Activated CD4-positive, alpha-beta memory T cell treated with anti-CD3 and anti-CD28 coated beads, Interleukin-2, amount 10 ng/mL, durations not matched to agents 7 days and 5 days (primary cell): ENCODE results near the gene ZDHHC12. TPM values are rescaled to one million over a fixed set of nuclear protein-coding genes. Genes with fewer than 3 reads are reported as not detected.
A peak's percentile ranks its signal among the peaks of the same experiment; 100 is the strongest.
"Not testable (repeated sequence)": the region's sequence is repeated elsewhere in the genome, so short reads cannot be mapped to it uniquely, and the experiment has no call there.

Experiments
- CTCF ChIA-PET: fragments of 350-600 bp; sonication (Branson Sonifier 250); formaldehyde crosslinking; loops from one replicate; lab custom pipeline; 2021; ENCODE audit warnings: antibody characterized with exemption, inconsistent platforms; lab: Charles Lee
- POLR2A ChIA-PET: fragments of 350-600 bp; sonication (Branson Sonifier 250); formaldehyde crosslinking; loops from one replicate; lab custom pipeline; 2021; ENCODE audit warnings: antibody characterized with exemption; lab: Charles Lee
- DNase-seq: peaks from one replicate; pipeline ENCODE4 v3.0.0-alpha.2; 2020
- H3K27ac Mint-ChIP-seq: one replicate; pipeline ENCODE4 v1.8.0; 2021; ENCODE audit warnings: mild to moderate bottlenecking, mixed read lengths
- H3K27me3 Mint-ChIP-seq: one replicate; pipeline ENCODE4 v1.8.0; 2021; ENCODE audit warnings: mixed read lengths
- H3K36me3 Mint-ChIP-seq: one replicate; pipeline ENCODE4 v1.8.0; 2021; ENCODE audit warnings: low read depth, mixed read lengths
- H3K4me1 Mint-ChIP-seq: one replicate; pipeline ENCODE4 v1.8.0; 2021; ENCODE audit warnings: mixed read lengths
- H3K4me3 Mint-ChIP-seq: one replicate; pipeline ENCODE4 v1.8.0; 2021; ENCODE audit warnings: mild to moderate bottlenecking, mixed read lengths
- H3K9me3 Mint-ChIP-seq: one replicate; pipeline ENCODE4 v1.8.0; 2021; ENCODE audit warnings: mixed read lengths
- total RNA-seq, 2 experiments: library from RNA; stranded (reverse); gene quantifications; one replicate each; pipeline ENCODE4 v1.2.3, GENCODE V29; 2021

ZDHHC12 gene
- total RNA-seq, 2 experiments from 2014 or later = 79.3 to 81.5 TPM

DNA sequence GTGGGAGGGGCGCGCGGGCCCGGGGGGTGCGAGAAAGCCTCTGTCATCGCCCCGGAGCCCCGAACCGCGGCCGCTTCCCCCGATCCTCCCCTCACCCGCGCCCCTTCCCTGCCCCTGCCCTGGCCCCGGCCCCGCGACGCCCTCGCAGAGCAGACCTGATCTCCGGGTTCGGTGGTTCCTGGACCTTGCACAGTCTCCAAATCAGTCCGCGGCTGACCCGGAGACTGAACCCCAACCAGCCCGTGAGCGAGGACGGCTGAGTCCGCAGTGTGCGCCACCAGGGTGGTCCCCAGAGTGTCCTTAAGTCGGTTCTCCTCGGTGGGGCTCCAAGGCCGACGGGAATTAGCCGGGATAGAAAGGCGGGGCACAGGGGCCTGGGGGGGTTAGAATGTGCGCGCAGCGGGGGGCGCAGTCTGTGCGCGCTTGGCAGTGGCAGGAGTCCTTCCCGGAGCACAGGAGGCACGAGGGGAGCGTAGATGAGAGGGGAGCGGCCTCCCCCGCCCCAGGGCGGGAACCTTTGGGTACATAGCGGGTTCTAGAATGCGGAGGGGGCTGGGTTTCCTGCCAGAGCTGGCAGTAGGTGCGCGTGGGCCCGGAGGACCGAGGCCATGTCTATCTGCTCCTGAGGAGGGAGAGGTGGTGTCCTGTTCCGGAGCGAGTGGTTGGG is 20.8 kb downstream of the ZDHHC12 start:
- Mint-ChIP-seq H3K27me3 (no peaks in the 10 kb centered on the region), H3K4me3 (peak overlapping the region; percentile 82), H3K9me3 (no peaks in the 10 kb centered on the region), H3K36me3 (no peaks in the 10 kb centered on the region), H3K27ac (peak overlapping the region; percentile 3), H3K4me1 (peaks cover 13% of the 10 kb centered on the region)
- DNase-seq = no peak
- ChIA-PET CTCF (interaction anchor here (1.2 kb wide), 1 partner anchor 115 kb away, joined by 3 read pairs; the partner anchor contains the start of gene ENDOG), POLR2A (interaction anchor here (1.0 kb wide), 2 partner anchors 17 to 178 kb away, joined by 3 read pairs; partner anchors contain the start of gene KYAT1)

DNA sequence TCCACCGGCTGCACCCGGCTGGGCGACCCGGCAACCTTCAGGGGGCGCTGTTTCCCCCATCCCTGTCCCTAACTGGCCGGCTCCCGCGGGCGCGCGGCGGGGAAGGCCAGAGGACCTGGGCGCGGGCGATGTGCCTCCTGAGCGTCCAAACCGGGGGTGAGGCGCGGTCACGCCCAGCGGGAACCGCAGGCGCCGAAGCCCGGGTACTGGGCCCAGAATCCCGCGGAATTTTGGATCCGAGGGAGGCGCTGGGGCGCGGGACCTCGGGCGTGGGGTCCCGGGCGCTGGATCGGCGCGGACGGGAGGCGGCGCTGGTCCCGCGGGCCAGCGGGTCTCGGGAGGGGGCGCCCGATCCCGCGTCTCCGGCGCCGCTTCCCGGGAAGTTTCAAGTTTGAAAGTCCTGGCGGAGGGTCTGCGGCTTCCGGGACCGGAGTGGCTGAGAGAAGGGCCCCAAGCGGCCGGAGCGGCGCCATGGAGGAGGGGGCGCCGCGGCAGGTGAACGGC is 21.4 kb downstream of the ZDHHC12 start, which contains the start of gene PKN3:
Gene PKN3, plus strand, starts transcription at position 59 of the 504 bp plus-strand sequence. Its CDS starts 413 bp downstream, at position 472.
- Mint-ChIP-seq H3K27ac (peak within 1 kb of the TSS; percentile 3), H3K4me3 (peak within 1 kb of the TSS; percentile 82), H3K9me3 (no peaks in the 10 kb centered on the region), H3K4me1 (peaks cover 13% of the 10 kb centered on the region), H3K36me3 (no peaks in the 10 kb centered on the region), H3K27me3 (no peaks in the 10 kb centered on the region)
- DNase-seq = peak; percentile 88
- POLR2A ChIA-PET = interaction anchor here (0.8 to 1.4 kb wide), 5 partner anchors 12 to 51 kb away, joined by 3 to 5 read pairs (median 5); partner anchors contain the start of gene SET
- CTCF ChIA-PET = interaction anchor here (0.6 to 1.6 kb wide), 19 partner anchors 10 to 461 kb away, joined by 3 to 17 read pairs (median 4); partner anchors contain the start of genes DYNC2I2, ENDOG, SET and ZDHHC12

GRCh38 chr9:128701227-128701854 is 22.6 kb downstream of the ZDHHC12 start:
- DNase-seq = no peak
- H3K9me3 Mint-ChIP-seq = no peaks in the 10 kb centered on the region
- CTCF ChIA-PET = interaction anchor here (0.8 to 1.6 kb wide), 10 partner anchors 8 to 196 kb away, joined by 3 to 17 read pairs (median 3); partner anchors contain the start of genes DYNC2I2, ENDOG, SPOUT1 and ZDHHC12
- H3K4me1 Mint-ChIP-seq = peaks cover 14% of the 10 kb centered on the region
- H3K27ac Mint-ChIP-seq = no peak overlapping the region
- POLR2A ChIA-PET = interaction anchor here (0.8 to 1.5 kb wide), 6 partner anchors 9 to 52 kb away, joined by 3 to 7 read pairs (median 4); partner anchors contain the start of gene SET
- no peaks in the 10 kb centered on the region for H3K27me3 Mint-ChIP-seq
- peaks cover 10% of the 10 kb centered on the region for H3K36me3 Mint-ChIP-seq
- peak overlapping the region; percentile 51 for H3K4me3 Mint-ChIP-seq

DNA sequence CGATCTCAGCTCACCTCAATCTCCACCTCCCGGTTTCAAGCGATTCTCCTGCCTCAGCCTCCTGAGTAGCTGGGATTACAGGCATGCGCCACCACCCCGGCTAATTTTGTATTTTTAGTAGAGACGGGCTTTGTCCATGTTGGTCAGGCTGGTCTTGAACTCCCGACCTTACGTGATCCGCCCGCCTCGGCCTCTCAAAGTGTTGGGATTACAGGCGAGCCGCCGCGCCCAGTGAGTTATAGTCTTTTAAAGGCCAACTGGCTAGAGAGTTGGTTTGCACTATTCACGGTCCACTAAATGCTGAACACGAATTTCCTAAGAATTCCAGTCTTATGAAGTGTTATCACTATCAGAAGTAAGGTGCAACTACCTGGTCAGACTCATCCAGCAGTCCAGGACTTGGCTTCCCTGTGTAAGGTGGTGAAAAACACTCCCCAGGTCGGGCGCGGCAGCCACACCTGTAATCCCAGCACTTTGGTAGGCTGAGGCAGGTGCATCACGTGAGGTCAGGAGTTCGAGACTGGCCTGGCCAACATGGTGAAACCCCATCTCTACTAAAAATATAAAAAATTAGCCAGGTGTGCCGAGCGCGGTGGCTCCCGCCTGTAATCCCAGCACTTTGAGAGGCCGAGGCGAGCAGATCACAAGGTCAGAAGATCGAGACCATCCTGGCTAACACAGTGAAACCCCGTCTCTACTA is 24.7 kb downstream of the ZDHHC12 start:
- not testable (repeated sequence) for H3K4me3 Mint-ChIP-seq, H3K27me3 Mint-ChIP-seq, DNase-seq, H3K9me3 Mint-ChIP-seq, H3K27ac Mint-ChIP-seq
- Mint-ChIP-seq H3K4me1 (peaks cover 14% of the 10 kb centered on the region), H3K36me3 (peaks cover 29% of the 10 kb centered on the region)
- CTCF ChIA-PET = interaction anchor here (1.6 kb wide), 1 partner anchor 12 kb away, joined by 3 read pairs; no protein-coding TSS in a partner anchor
- POLR2A ChIA-PET = interaction anchor here (1.5 kb wide), 1 partner anchor 9 kb away, joined by 4 read pairs; no protein-coding TSS in a partner anchor

GRCh38 chr9:128696923-128697707 is 26.8 kb downstream of the ZDHHC12 start:
- no peaks in the 10 kb centered on the region for H3K9me3 Mint-ChIP-seq
- H3K4me3 Mint-ChIP-seq = no peak overlapping the region
- POLR2A ChIA-PET = interaction anchor here (0.8 to 2.5 kb wide), 7 partner anchors 8 to 42 kb away, joined by 3 to 11 read pairs (median 4); partner anchors contain the start of genes SET and ZDHHC12
- H3K4me1 Mint-ChIP-seq = peaks cover 20% of the 10 kb centered on the region
- H3K36me3 Mint-ChIP-seq = peaks cover 49% of the 10 kb centered on the region
- DNase-seq = no peak
- CTCF ChIA-PET = interaction anchor here (0.8 to 1.2 kb wide), 2 partner anchors 12 to 48 kb away, joined by 3 to 4 read pairs; no protein-coding TSS in a partner anchor
- H3K27ac Mint-ChIP-seq = peak overlapping the region; percentile 44
- no peaks in the 10 kb centered on the region for H3K27me3 Mint-ChIP-seq

DNA sequence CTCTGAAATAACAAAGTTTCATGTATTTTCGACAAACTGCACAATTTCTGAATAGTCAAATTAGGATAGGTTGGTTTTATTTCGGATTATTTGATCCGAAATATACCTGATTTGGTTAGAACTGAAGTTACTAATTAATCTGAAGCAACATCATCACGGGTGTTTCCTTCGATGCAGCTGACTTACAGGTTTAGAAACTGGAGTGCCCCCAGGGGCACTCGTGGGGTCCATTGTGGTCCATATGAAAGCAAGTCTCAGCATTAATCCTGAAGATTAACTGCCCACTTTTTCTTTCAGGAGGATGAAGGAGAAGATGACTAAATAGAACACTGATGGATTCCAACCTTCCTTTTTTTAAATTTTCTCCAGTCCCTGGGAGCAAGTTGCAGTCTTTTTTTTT is 29.6 kb downstream of the ZDHHC12 start:
- peaks cover 23% of the 10 kb centered on the region for H3K4me1 Mint-ChIP-seq
- H3K27me3 Mint-ChIP-seq = no peaks in the 10 kb centered on the region
- H3K4me3 Mint-ChIP-seq = no peak overlapping the region
- POLR2A ChIA-PET = interaction anchor here (1.4 to 2.0 kb wide), 2 partner anchors 9 to 11 kb away, joined by 3 to 5 read pairs; no protein-coding TSS in a partner anchor
- no peak overlapping the region for H3K27ac Mint-ChIP-seq
- CTCF ChIA-PET = interaction anchor here (0.6 to 3.2 kb wide), 2 partner anchors 8 to 33 kb away, joined by 3 to 17 read pairs; partner anchors contain the start of gene PKN3
- no peaks in the 10 kb centered on the region for H3K9me3 Mint-ChIP-seq
- peaks cover 64% of the 10 kb centered on the region for H3K36me3 Mint-ChIP-seq
- no peak for DNase-seq

GRCh38 chr9:128693738-128694137 is 30.2 kb downstream of the ZDHHC12 start:
- not testable (repeated sequence) for H3K27ac Mint-ChIP-seq, H3K9me3 Mint-ChIP-seq, H3K4me3 Mint-ChIP-seq, H3K27me3 Mint-ChIP-seq, DNase-seq
- peaks cover 64% of the 10 kb centered on the region for H3K36me3 Mint-ChIP-seq
- H3K4me1 Mint-ChIP-seq = peaks cover 23% of the 10 kb centered on the region
- CTCF ChIA-PET = interaction anchor here (0.6 to 3.2 kb wide), 3 partner anchors 8 to 36 kb away, joined by 3 to 17 read pairs (median 4); partner anchors contain the start of gene PKN3
- POLR2A ChIA-PET = interaction anchor here (1.4 to 2.0 kb wide), 2 partner anchors 9 to 12 kb away, joined by 3 to 5 read pairs; no protein-coding TSS in a partner anchor

GRCh38 chr9:128690684-128691034 is 33.3 kb downstream of the ZDHHC12 start:
- CTCF ChIA-PET = interaction anchor here (2.2 kb wide), 1 partner anchor 12 kb away, joined by 6 read pairs; the partner anchor contains the start of gene PKN3
- Mint-ChIP-seq H3K9me3 (no peaks in the 10 kb centered on the region), H3K27me3 (no peaks in the 10 kb centered on the region), H3K36me3 (peaks cover 48% of the 10 kb centered on the region), H3K27ac (peak overlapping the region; percentile 92), H3K4me1 (peaks cover 51% of the 10 kb centered on the region), H3K4me3 (peak overlapping the region; percentile 98)
- POLR2A ChIA-PET = interaction anchor here (0.6 to 4.6 kb wide), 16 partner anchors 9 to 257 kb away, joined by 3 to 24 read pairs (median 4); partner anchors contain the start of genes DOLK, DYNC2I2, NUP188 and ODF2
- DNase-seq = no peak

- peaks cover 57% of the 10 kb centered on the region for H3K4me1 Mint-ChIP-seq
- H3K36me3 Mint-ChIP-seq = peaks cover 43% of the 10 kb centered on the region
- no peaks in the 10 kb centered on the region for H3K9me3 Mint-ChIP-seq
- peak; percentile 58 for DNase-seq
- CTCF ChIA-PET = interaction anchor here (2.2 kb wide), 1 partner anchor 12 kb away, joined by 6 read pairs; the partner anchor contains the start of gene PKN3
- POLR2A ChIA-PET = interaction anchor here (0.6 to 4.6 kb wide), 22 partner anchors 7 to 309 kb away, joined by 3 to 24 read pairs (median 4); partner anchors contain the start of genes DOLK, DYNC2I2, ENDOG and NUP188
- H3K27me3 Mint-ChIP-seq = no peaks in the 10 kb centered on the region
- H3K27ac Mint-ChIP-seq = peak overlapping the region; percentile 92
- H3K4me3 Mint-ChIP-seq = peak overlapping the region; percentile 98
These were observed 33.9 kb downstream of the ZDHHC12 start for GRCh38 chr9:128689820-128690683.

DNA sequence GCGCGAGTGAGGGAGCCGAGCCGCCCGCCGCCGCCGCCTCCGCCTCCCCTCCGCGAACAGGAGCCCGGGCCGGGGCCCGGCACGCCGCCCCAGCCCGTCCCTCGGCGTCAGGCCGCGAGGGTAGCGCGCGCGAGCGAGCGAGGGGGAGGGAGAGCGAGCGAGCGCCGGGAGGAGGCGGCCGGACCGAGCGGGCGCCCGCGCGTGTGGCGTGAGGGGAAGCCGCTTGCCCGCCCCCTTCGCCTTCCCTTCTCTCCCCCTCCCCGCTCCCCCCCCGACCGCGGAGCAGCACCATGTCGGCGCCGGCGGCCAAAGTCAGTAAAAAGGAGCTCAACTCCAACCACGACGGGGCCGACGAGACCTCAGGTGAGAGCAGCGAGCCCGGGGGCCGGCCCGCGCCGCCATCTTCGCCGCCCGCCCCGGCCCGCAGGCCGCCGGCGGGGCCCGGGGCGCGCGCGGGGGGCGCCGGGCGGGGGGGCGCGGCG is 34.6 kb downstream of the ZDHHC12 start:
- no peaks in the 10 kb centered on the region for H3K27me3 Mint-ChIP-seq
- peaks cover 64% of the 10 kb centered on the region for H3K4me1 Mint-ChIP-seq
- H3K36me3 Mint-ChIP-seq = peaks cover 36% of the 10 kb centered on the region

More for the DNA sequence above, 34.6 kb downstream of the ZDHHC12 start:
- H3K27ac Mint-ChIP-seq = peak overlapping the region; percentile 57
- CTCF ChIA-PET = interaction anchor here (2.2 kb wide), 1 partner anchor 13 kb away, joined by 6 read pairs; the partner anchor contains the start of gene PKN3
- no peaks in the 10 kb centered on the region for H3K9me3 Mint-ChIP-seq
- DNase-seq = no peak
- H3K4me3 Mint-ChIP-seq = peak overlapping the region; percentile 55
- POLR2A ChIA-PET = interaction anchor here (0.7 to 4.6 kb wide), 15 partner anchors 8 to 310 kb away, joined by 3 to 24 read pairs (median 5); partner anchors contain the start of genes ENDOG, ODF2, PKN3 and SPTAN1
